ENCODE measurements around the gene TMEM263. TPM values are rescaled to one million over a fixed set of nuclear protein-coding genes. Genes with fewer than 3 reads are reported as not detected.

TMEM263 gene
- total and polyA plus RNA-seq, 2 donors (not counting 1 experiment from before 2014, with no cell fraction given), result 97.9 to 116 TPM

DNA sequence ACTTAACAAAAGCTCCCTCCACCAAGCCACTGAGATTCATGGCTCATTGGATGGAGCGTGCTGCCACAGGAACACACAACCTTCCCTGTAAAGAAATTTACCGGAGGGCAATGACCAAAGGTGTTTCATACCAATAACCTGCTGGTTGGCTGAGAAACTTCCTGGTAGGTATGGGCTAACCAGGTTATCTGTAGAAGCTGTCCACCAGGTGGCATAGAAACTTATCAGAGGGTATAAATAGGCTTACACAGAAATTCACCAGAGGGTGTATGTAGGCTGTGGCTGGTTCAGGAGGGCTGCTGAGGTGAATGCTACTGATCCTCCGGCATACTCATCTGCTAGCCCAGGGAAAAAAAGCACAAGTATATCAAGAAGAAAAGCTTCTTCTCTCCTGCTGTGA is 58.3 kb downstream of the TMEM263 start:
- H3K9ac ChIP-seq (ENCODE audit: insufficient read depth, low read length), result no peak overlapping the region
- H3K27me3 ChIP-seq (ENCODE audit: control insufficient read depth, insufficient read depth, low read length), result no peaks in the 10 kb centered on the region
- no peak overlapping the region for H2AFZ ChIP-seq (ENCODE audit: low read length)
- H3K4me1 ChIP-seq (ENCODE audit: control insufficient read depth, extremely low read depth, insufficient read depth, low read length), result no peaks in the 10 kb centered on the region
- no peaks in the 10 kb centered on the region for H4K20me1 ChIP-seq (ENCODE audit: control insufficient read depth, extremely low read depth, insufficient read depth, low read length)
- no peak for DNase-seq (ENCODE audit: low read depth in 2 of 2)
- no peaks in the 10 kb centered on the region for H3K36me3 ChIP-seq (ENCODE audit: control insufficient read depth, insufficient read depth, low read length)
- H3K79me2 ChIP-seq (ENCODE audit: control insufficient read depth, insufficient read depth, low read length), result no peaks in the 10 kb centered on the region
- no peak overlapping the region for H3K4me3 ChIP-seq (replicated peaks in 1 of 4; ENCODE audit: control extremely low read depth in 1 of 4, insufficient read depth in 1 of 4, low read depth in 3 of 4, low read length in 4 of 4)
- H3K9me3 ChIP-seq (ENCODE audit: control insufficient read depth, insufficient read depth, low read depth, low read length), result no peaks in the 10 kb centered on the region
- no peak overlapping the region for H3K4me2 ChIP-seq (ENCODE audit: extremely low read depth, insufficient read depth, low read length)
- TF ChIP-seq, protein P1, sequence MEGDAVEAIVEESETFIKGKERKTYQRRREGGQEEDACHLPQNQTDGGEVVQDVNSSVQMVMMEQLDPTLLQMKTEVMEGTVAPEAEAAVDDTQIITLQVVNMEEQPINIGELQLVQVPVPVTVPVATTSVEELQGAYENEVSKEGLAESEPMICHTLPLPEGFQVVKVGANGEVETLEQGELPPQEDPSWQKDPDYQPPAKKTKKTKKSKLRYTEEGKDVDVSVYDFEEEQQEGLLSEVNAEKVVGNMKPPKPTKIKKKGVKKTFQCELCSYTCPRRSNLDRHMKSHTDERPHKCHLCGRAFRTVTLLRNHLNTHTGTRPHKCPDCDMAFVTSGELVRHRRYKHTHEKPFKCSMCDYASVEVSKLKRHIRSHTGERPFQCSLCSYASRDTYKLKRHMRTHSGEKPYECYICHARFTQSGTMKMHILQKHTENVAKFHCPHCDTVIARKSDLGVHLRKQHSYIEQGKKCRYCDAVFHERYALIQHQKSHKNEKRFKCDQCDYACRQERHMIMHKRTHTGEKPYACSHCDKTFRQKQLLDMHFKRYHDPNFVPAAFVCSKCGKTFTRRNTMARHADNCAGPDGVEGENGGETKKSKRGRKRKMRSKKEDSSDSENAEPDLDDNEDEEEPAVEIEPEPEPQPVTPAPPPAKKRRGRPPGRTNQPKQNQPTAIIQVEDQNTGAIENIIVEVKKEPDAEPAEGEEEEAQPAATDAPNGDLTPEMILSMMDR (conservative IDR thresholded peaks at IDR 0.05 in 1 of 2, IDR thresholded peaks at IDR 0.05 in 1 of 2; ENCODE audit: low read depth in 1 of 2, low read length in 2 of 2), result no peak
- TF ChIP-seq EZH2 (IDR thresholded peaks at IDR 0.05; ENCODE audit: low read length, missing control alignments), result no peak
- no peak overlapping the region for H3K27ac ChIP-seq (ENCODE audit: insufficient read depth, low read length)

DNA sequence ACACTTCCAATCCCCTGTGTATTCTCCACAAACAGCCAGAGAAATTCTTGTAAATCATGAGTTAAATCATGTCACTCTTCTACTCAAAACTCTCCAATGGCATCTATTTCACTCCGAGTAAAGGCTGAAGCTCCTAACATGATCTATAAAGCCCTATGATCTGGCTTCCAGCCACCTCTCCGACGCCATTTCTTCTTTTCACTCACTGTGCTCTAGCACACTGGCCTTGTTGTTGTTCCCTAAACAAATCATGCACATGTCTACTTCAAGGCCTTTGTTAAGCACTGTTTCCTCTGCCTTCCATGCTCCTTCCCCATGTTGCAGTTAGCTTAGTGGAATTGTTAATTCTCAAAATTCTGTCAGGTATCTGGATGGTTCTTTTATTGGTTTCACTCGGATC is 61.3 kb downstream of the TMEM263 start:
- Histone ChIP-seq H4K20me1 (ENCODE audit: control insufficient read depth, extremely low read depth, insufficient read depth, low read length) (no peaks in the 10 kb centered on the region), H3K4me3 (replicated peaks in 1 of 4; ENCODE audit: control extremely low read depth in 1 of 4, insufficient read depth in 1 of 4, low read depth in 3 of 4, low read length in 4 of 4) (no peak overlapping the region), H3K9me3 (ENCODE audit: control insufficient read depth, insufficient read depth, low read depth, low read length) (no peaks in the 10 kb centered on the region), H3K79me2 (ENCODE audit: control insufficient read depth, insufficient read depth, low read length) (no peaks in the 10 kb centered on the region), H2AFZ (ENCODE audit: low read length) (no peak overlapping the region), H3K4me1 (ENCODE audit: control insufficient read depth, extremely low read depth, insufficient read depth, low read length) (no peaks in the 10 kb centered on the region), H3K36me3 (ENCODE audit: control insufficient read depth, insufficient read depth, low read length) (no peaks in the 10 kb centered on the region), H3K27ac (ENCODE audit: insufficient read depth, low read length) (no peak overlapping the region), H3K9ac (ENCODE audit: insufficient read depth, low read length) (no peak overlapping the region), H3K27me3 (ENCODE audit: control insufficient read depth, insufficient read depth, low read length) (no peaks in the 10 kb centered on the region), H3K4me2 (ENCODE audit: extremely low read depth, insufficient read depth, low read length) (no peak overlapping the region)
- no peak for DNase-seq (ENCODE audit: low read depth in 2 of 2)
- TF ChIP-seq EZH2 (IDR thresholded peaks at IDR 0.05; ENCODE audit: low read length, missing control alignments), result no peak
- TF ChIP-seq, protein P1 (conservative IDR thresholded peaks at IDR 0.05 in 1 of 2, IDR thresholded peaks at IDR 0.05 in 1 of 2; ENCODE audit: low read depth in 1 of 2, low read length in 2 of 2), result no peak

DNA sequence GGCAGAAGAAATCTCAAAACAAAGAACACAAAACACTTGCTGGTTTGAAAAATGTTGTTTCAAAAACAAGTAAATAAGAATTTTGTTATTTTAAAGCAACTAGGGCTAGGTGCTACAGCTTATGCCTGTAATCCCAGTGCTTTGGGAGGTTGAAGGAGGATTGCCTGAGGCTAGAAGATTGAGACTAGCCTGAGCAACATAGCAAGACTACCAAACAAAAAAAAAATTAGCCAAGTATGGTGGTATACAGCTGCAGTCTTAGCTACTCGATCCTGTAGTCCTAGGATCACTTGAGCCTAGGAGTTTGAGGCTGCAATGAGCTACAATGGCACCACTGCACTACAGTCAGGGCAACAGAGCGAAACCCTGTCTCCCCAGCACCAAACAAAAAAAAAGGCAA is 63.8 kb downstream of the TMEM263 start:
- no peak for TF ChIP-seq EZH2 (IDR thresholded peaks at IDR 0.05; ENCODE audit: low read length, missing control alignments)
- TF ChIP-seq, protein P1 (conservative IDR thresholded peaks at IDR 0.05 in 1 of 2, IDR thresholded peaks at IDR 0.05 in 1 of 2; ENCODE audit: low read depth in 1 of 2, low read length in 2 of 2), result no peak
- H3K79me2 ChIP-seq (ENCODE audit: control insufficient read depth, insufficient read depth, low read length), result no peaks in the 10 kb centered on the region
- no peaks in the 10 kb centered on the region for H3K27me3 ChIP-seq (ENCODE audit: control insufficient read depth, insufficient read depth, low read length)
- H4K20me1 ChIP-seq (ENCODE audit: control insufficient read depth, extremely low read depth, insufficient read depth, low read length), result no peaks in the 10 kb centered on the region
- no peak overlapping the region for H3K4me2 ChIP-seq (ENCODE audit: extremely low read depth, insufficient read depth, low read length)
- no peak for DNase-seq (ENCODE audit: low read depth in 2 of 2)
- no peaks in the 10 kb centered on the region for H3K9me3 ChIP-seq (ENCODE audit: control insufficient read depth, insufficient read depth, low read depth, low read length)
- H3K36me3 ChIP-seq (ENCODE audit: control insufficient read depth, insufficient read depth, low read length), result no peaks in the 10 kb centered on the region
- H3K27ac ChIP-seq (ENCODE audit: insufficient read depth, low read length), result no peak overlapping the region
- H3K4me3 ChIP-seq (replicated peaks in 1 of 4; ENCODE audit: control extremely low read depth in 1 of 4, insufficient read depth in 1 of 4, low read depth in 3 of 4, low read length in 4 of 4), result no peak overlapping the region
- H3K4me1 ChIP-seq (ENCODE audit: control insufficient read depth, extremely low read depth, insufficient read depth, low read length), result no peaks in the 10 kb centered on the region
- no peak overlapping the region for H3K9ac ChIP-seq (ENCODE audit: insufficient read depth, low read length)
- no peak overlapping the region for H2AFZ ChIP-seq (ENCODE audit: low read length)

Other genes starting within 250 kb of the TMEM263 start
- 10.8 and 11.6 TPM in 2 replicates for gene RIC8B, start 181.2 kb upstream of the TMEM263 start, total RNA-seq
- 7.1 and 9.2 TPM in 2 replicates for gene RIC8B, start 181.2 kb upstream of the TMEM263 start, polyA plus RNA-seq
- 6.2 and 7.3 TPM in 2 replicates for gene MTERF2, start 31.2 kb downstream of the TMEM263 start, total RNA-seq
- gene MTERF2, start 31.2 kb downstream of the TMEM263 start, polyA plus RNA-seq, result 3.9 and 6.3 TPM in 2 replicates
- gene CRY1, start 137.6 kb downstream of the TMEM263 start, total RNA-seq, result 8.0 and 9.6 TPM in 2 replicates
- gene CRY1, start 137.6 kb downstream of the TMEM263 start, polyA plus RNA-seq, result 10.3 and 12.9 TPM in 2 replicates